ENCODE data around the gene UCN2. TPM values are rescaled to one million over a fixed set of nuclear protein-coding genes. Genes with fewer than 3 reads are reported as not detected.
"Not testable (repeated sequence)": the region's sequence is repeated elsewhere in the genome, so short reads cannot be mapped to it uniquely, and the experiment has no call there.

Gene UCN2
- polyA plus RNA-seq, 3 donors, result 0.61 TPM; not detected in 2

GRCh38 chr3:48532271-48532976 is 31.2 kb downstream of the UCN2 start:
- intact Hi-C loops (cut with micrococcal nuclease), result no loop called here
- Histone ChIP-seq H3K27ac (ENCODE audit: low read depth in 1 of 2, low read length in 2 of 2) (peak overlapping the region; percentile 54 to 78), H3K4me1 (ENCODE audit: control insufficient read depth in 1 of 2, insufficient read depth in 2 of 2, low read length in 2 of 2) (peaks cover 64 to 75% of the 10 kb centered on the region in 2 donors), H3K9me3 (replicated peaks in 1 of 2; ENCODE audit: control insufficient read depth in 1 of 2, insufficient read depth in 1 of 2, low read length in 2 of 2) (no peaks in the 10 kb centered on the region), H3K27me3 (ENCODE audit: control insufficient read depth in 2 of 2, insufficient read depth in 2 of 2, low read length in 2 of 2) (no peaks in the 10 kb centered on the region), H3K4me3 (replicated peaks in 1 of 3; ENCODE audit: low read depth in 2 of 3, low read length in 3 of 3) (peak overlapping the region in 1 of 3 experiments; percentile 29), H2AFZ (ENCODE audit: insufficient read depth, low read depth, low read length, poor library complexity, severe bottlenecking) (no peak overlapping the region), H3K9ac (ENCODE audit: insufficient read depth, low read length, poor library complexity, severe bottlenecking) (no peak overlapping the region), H3K4me2 (replicated peaks; ENCODE audit: extremely low read depth, low read length, poor library complexity, severe bottlenecking) (no peak overlapping the region), H3K36me3 (replicated peaks in 1 of 2; ENCODE audit: control insufficient read depth in 1 of 2, insufficient read depth in 2 of 2, low read length in 2 of 2) (peaks cover 27 to 48% of the 10 kb centered on the region in 2 donors), H3K79me2 (ENCODE audit: insufficient read depth, low read length) (peaks cover 10% of the 10 kb centered on the region), H4K20me1 (ENCODE audit: insufficient read depth, low read length) (no peaks in the 10 kb centered on the region)
- H3K4me1 Mint-ChIP-seq, result peaks cover 69% of the 10 kb centered on the region
- peaks cover 0 to 2% (median 0%) of the 10 kb centered on the region in 3 donors for H3K27me3 Mint-ChIP-seq (ENCODE audit: low read depth in 3 of 3)
- DNase-seq, result peak; percentile 69 to 82 (median 70)
- no peak for TF ChIP-seq CTCF (IDR thresholded peaks at IDR 0.05)
- peaks cover 3 to 21% (median 6%) of the 10 kb centered on the region in 7 donors for H3K9me3 Mint-ChIP-seq
- H3K27ac Mint-ChIP-seq, result peak overlapping the region; percentile 83 to 91 (median 89)
- WGBS (ENCODE audit: insufficient coverage), result no CpG with 5 or more reads among the region's 6 CpGs
- H3K4me3 Mint-ChIP-seq, result no peak overlapping the region
- H3K36me3 Mint-ChIP-seq, result peaks cover 41 to 68% of the 10 kb centered on the region in 2 donors

- WGBS (ENCODE audit: insufficient coverage), result 90% methylated on average over 3 of the region's 4 CpGs
Measured at GRCh38 chr3:48530701-48531100, 32.9 kb downstream of the UCN2 start.

More at GRCh38 chr3:48530701-48531100, 32.9 kb downstream of the UCN2 start:
- H3K27me3 Mint-ChIP-seq (ENCODE audit: low read depth in 3 of 3); H4K20me1 ChIP-seq (ENCODE audit: insufficient read depth, low read length); H3K9ac ChIP-seq (ENCODE audit: insufficient read depth, low read length, poor library complexity, severe bottlenecking); H3K4me2 ChIP-seq (replicated peaks; ENCODE audit: extremely low read depth, low read length, poor library complexity, severe bottlenecking); H3K9me3 ChIP-seq (replicated peaks in 1 of 2; ENCODE audit: control insufficient read depth in 1 of 2, insufficient read depth in 1 of 2, low read length in 2 of 2); H3K4me3 Mint-ChIP-seq; DNase-seq; H3K27ac ChIP-seq (ENCODE audit: low read depth in 1 of 2, low read length in 2 of 2); H3K4me3 ChIP-seq (replicated peaks in 1 of 3; ENCODE audit: low read depth in 2 of 3, low read length in 3 of 3); H3K27me3 ChIP-seq (ENCODE audit: control insufficient read depth in 2 of 2, insufficient read depth in 2 of 2, low read length in 2 of 2); H3K79me2 ChIP-seq (ENCODE audit: insufficient read depth, low read length); H2AFZ ChIP-seq (ENCODE audit: insufficient read depth, low read depth, low read length, poor library complexity, severe bottlenecking); intact Hi-C loops (cut with micrococcal nuclease): not testable (repeated sequence)
- peaks cover 81% of the 10 kb centered on the region for H3K4me1 Mint-ChIP-seq
- Histone ChIP-seq H3K36me3 (replicated peaks in 1 of 2; ENCODE audit: control insufficient read depth in 1 of 2, insufficient read depth in 2 of 2, low read length in 2 of 2) (peaks cover 10 to 30% of the 10 kb centered on the region in 2 donors), H3K4me1 (ENCODE audit: control insufficient read depth in 1 of 2, insufficient read depth in 2 of 2, low read length in 2 of 2) (peaks cover 78 to 92% of the 10 kb centered on the region in 2 donors)
- H3K27ac Mint-ChIP-seq, result peak overlapping the region in 5 of 7 donors; percentile 48 to 79 (median 69)
- peaks cover 3 to 21% (median 6%) of the 10 kb centered on the region in 7 donors for H3K9me3 Mint-ChIP-seq
- peaks cover 31 to 65% of the 10 kb centered on the region in 2 donors for H3K36me3 Mint-ChIP-seq

Measured in CD14-positive monocyte (primary cell).